Testis (tissue), 3 donors: ENCODE measurements around the gene EPHA7. TPM values are rescaled to one million over a fixed set of nuclear protein-coding genes. Genes with fewer than 3 reads are reported as not detected.

Experiments used
- DNase-seq: peaks from one replicate; pipeline ENCODE4 v3.0.0-alpha.2; 2019
- H3K27ac ChIP-seq, 2 donors: fragments of 200-600 bp; sonication (generic); one replicate each; pipeline ENCODE4 v1.5.1; 2019
- H3K27me3 ChIP-seq: fragments of 200-600 bp; sonication (generic); one replicate; pipeline ENCODE4 v1.5.1; 2019
- H3K36me3 ChIP-seq: fragments of 200-600 bp; sonication (generic); one replicate; pipeline ENCODE4 v1.5.1; 2017; ENCODE audit warnings: low read depth; ENCODE audit errors: missing control alignments
- H3K4me1 ChIP-seq: fragments of 200-600 bp; sonication (generic); one replicate; pipeline ENCODE4 v1.5.1; 2019
- H3K4me3 ChIP-seq, 2 donors: fragments of 200-600 bp; sonication (generic); one replicate each; pipeline ENCODE4 v1.5.1; 2017 to 2019
- H3K9me3 ChIP-seq: fragments of 200-600 bp; sonication (generic); one replicate; pipeline ENCODE4 v1.5.1; 2017
- CTCF ChIP-seq, 3 experiments: fragments of 450-650 bp in 2 of 3; fragments of 200-600 bp in 1 of 3; sonication (generic) in 1 of 3; IDR thresholded peaks; one replicate each; pipeline ENCODE4 v1.5.1; 2016 to 2019; ENCODE audit warnings: antibody characterized with exemption in 3 of 3, mild to moderate bottlenecking in 2 of 3, moderate library complexity in 1 of 3
- POLR2A ChIP-seq: fragments of 450-650 bp; IDR thresholded peaks from one replicate; pipeline ENCODE4 v1.6.1; 2017; ENCODE audit warnings: antibody characterized with exemption, mild to moderate bottlenecking, moderate library complexity
- WGBS, 2 donors: methylation state at CpG; one replicate each; pipeline ENCODE4 v1.1.5; 2018; 5-methylcytosine and 5-hydroxymethylcytosine counted together
- intact Hi-C: fragments of 100-400 bp; cut with DNase I; formaldehyde crosslinking; loops from one replicate; pipeline ENCODE4 v1.15.1; 2023; ENCODE audit warnings: low total_unique reads
- polyA plus RNA-seq: library from polyadenylated mRNA; stranded (reverse); fragments of 350-450 nt; fragmentation: Illumina TruSeq; extraction: RNeasy Lipid Tissue Mini Kit (QIAGEN cat#74804); gene quantifications from one replicate; pipeline ENCODE4 v1.2.3, GENCODE V29; 2014; ENCODE audit warnings: low read depth, low replicate concordance; ENCODE audit not compliant: insufficient read depth
- total RNA-seq, 2 donors: library from RNA; depleted of rRNA; stranded (reverse); fragments of >200 nt; gene quantifications; one replicate each; pipeline ENCODE4 v1.2.3, GENCODE V29; 2016

The EPHA7 gene
- total and polyA plus RNA-seq, 3 donors from 2014 or later = 3.4 to 7.2 (median 4.8) TPM

GRCh38 chr6:93194480-93194879 lies 224.9 kb downstream of the EPHA7 start:
- no peak for TF ChIP-seq CTCF (IDR thresholded peaks at IDR 0.05)
- no peak for TF ChIP-seq POLR2A

GRCh38 chr6:93193868-93194267 lies 225.5 kb downstream of the EPHA7 start:
- H3K27ac ChIP-seq = no peak overlapping the region
- 80 to 81% methylated on average over 2 of the region's 2 CpGs for WGBS, 2 donors
- intact Hi-C loops = no loop called here

More at GRCh38 chr6:93194480-93194879, 224.9 kb downstream of the EPHA7 start:
- no peaks in the 10 kb centered on the region for H3K9me3 ChIP-seq
- no peak overlapping the region for H3K27ac ChIP-seq
- no peaks in the 10 kb centered on the region for H3K4me1 ChIP-seq
- no peaks in the 10 kb centered on the region for H3K36me3 ChIP-seq
- no peaks in the 10 kb centered on the region for H3K27me3 ChIP-seq
- no peak overlapping the region for H3K4me3 ChIP-seq
- DNase-seq = no peak
- intact Hi-C loops = no loop called here

More at GRCh38 chr6:93193868-93194267, 225.5 kb downstream of the EPHA7 start:
- H3K36me3 ChIP-seq = no peaks in the 10 kb centered on the region
- no peaks in the 10 kb centered on the region for H3K27me3 ChIP-seq
- no peak overlapping the region for H3K4me3 ChIP-seq
- TF ChIP-seq POLR2A (no peak), CTCF (IDR thresholded peaks at IDR 0.05) (no peak)
- no peak for DNase-seq
- no peaks in the 10 kb centered on the region for H3K9me3 ChIP-seq
- no peaks in the 10 kb centered on the region for H3K4me1 ChIP-seq
